IPS-18c (cell line): ENCODE data around the gene CYS1.
"Not testable (repeated sequence)": the region's sequence is repeated elsewhere in the genome, so short reads cannot be mapped to it uniquely, and the experiment has no call there.

Experiments
- H3K4me3 ChIP-seq: 2 replicates; pipeline ENCODE4 v1.7.0; 2013; ENCODE audit warnings: low read depth, mild to moderate bottlenecking, low read length, moderate library complexity; ENCODE audit not compliant: insufficient read depth
- H3K9me3 ChIP-seq: one replicate; pipeline ENCODE4 v1.6.1; 2013; ENCODE audit warnings: mild to moderate bottlenecking, low read length, moderate library complexity; ENCODE audit not compliant: control insufficient read depth, insufficient read depth

CYS1 gene

GRCh38 chr2:10097352-10098148, 17.3 kb upstream of the CYS1 start:
- no peaks in the 10 kb centered on the region for H3K9me3 ChIP-seq
- H3K4me3 ChIP-seq = no peak overlapping the region

DNA sequence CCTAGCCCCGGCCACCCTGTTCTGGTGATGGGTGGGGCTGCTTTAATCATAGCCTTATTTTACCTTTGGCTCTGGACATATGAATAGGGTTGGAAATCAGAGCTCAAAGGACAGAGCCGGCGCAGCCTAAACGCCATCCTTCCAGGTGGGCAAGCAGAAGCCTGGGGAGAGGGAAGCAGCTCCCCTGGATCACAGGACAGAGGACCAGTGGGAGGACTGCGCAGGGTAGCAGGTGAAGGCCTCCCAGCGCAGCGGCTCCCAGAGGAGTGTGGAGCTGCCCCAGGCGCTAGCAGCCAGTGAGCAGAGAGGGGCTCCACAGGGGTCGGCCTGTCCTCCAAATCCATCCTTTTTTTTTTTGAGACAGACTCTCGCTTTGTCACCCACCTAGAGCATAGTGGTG, 16.4 kb upstream of the CYS1 start:
- no peak overlapping the region for H3K4me3 ChIP-seq
- no peaks in the 10 kb centered on the region for H3K9me3 ChIP-seq

DNA sequence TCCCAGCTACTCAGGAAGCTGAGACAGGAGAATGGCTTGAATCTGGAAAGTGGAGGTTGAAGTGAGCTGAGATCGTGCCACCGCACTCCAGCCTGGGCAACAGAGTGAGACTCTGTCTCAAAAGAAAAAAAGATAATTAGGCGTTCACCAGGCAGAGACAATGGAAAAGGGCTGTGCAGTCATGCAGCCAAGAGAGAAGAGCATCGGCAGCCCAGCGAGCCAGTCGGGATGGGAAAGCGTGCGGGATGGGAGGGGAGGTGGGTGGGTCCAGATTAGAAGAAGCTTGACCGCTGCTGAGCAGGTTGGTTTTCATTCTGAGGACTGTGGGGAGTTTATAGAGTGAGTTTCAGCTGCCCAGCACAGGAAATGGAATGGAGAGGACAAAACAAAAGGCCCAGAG, 15.0 kb upstream of the CYS1 start:
- H3K4me3 ChIP-seq = no peak overlapping the region
- no peaks in the 10 kb centered on the region for H3K9me3 ChIP-seq

GRCh38 chr2:10094271-10094814, 14.1 kb upstream of the CYS1 start:
- H3K9me3 ChIP-seq = no peaks in the 10 kb centered on the region
- no peak overlapping the region for H3K4me3 ChIP-seq

- H3K9me3 ChIP-seq, H3K4me3 ChIP-seq: not testable (repeated sequence)
Measured at GRCh38 chr2:10091889-10092244, 11.7 kb upstream of the CYS1 start.

GRCh38 chr2:10091182-10091888, 11.1 kb upstream of the CYS1 start:
- no peak overlapping the region for H3K4me3 ChIP-seq
- H3K9me3 ChIP-seq = no peaks in the 10 kb centered on the region

- no peak overlapping the region for H3K4me3 ChIP-seq
Measured at GRCh38 chr2:10089565-10090190, 9.5 kb upstream of the CYS1 start.

DNA sequence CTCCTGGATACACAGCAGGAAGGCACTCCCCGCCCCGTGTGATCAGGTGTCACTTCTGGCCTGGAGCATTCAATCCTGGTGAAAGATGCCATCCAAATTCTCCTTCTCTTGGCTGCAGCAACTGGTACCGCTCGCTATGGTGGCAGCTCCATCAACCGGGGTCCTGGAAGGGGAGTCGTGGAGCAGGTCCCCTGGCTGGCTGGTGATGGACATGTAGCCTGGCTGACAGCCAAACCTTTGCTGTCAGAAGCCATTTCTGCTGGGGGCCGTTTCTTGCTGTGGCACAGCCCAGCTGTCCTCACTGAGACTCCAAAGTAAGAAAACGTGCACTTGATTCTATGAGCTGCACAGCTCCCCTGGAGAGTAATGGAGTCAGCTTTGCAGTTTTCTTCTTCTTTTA, 7.1 kb upstream of the CYS1 start:
- Histone ChIP-seq H3K9me3 (no peaks in the 10 kb centered on the region), H3K4me3 (no peak overlapping the region)

More at GRCh38 chr2:10089565-10090190, 9.5 kb upstream of the CYS1 start:
- H3K9me3 ChIP-seq = no peaks in the 10 kb centered on the region

- H3K4me3 ChIP-seq = no peak overlapping the region
- no peaks in the 10 kb centered on the region for H3K9me3 ChIP-seq
Measured at GRCh38 chr2:10086950-10087349, 6.7 kb upstream of the CYS1 start.

GRCh38 chr2:10085668-10086059, 5.5 kb upstream of the CYS1 start:
- Histone ChIP-seq H3K9me3 (no peaks in the 10 kb centered on the region), H3K4me3 (no peak overlapping the region)

GRCh38 chr2:10085043-10085667, 4.9 kb upstream of the CYS1 start:
- no peak overlapping the region for H3K4me3 ChIP-seq
- no peaks in the 10 kb centered on the region for H3K9me3 ChIP-seq

DNA sequence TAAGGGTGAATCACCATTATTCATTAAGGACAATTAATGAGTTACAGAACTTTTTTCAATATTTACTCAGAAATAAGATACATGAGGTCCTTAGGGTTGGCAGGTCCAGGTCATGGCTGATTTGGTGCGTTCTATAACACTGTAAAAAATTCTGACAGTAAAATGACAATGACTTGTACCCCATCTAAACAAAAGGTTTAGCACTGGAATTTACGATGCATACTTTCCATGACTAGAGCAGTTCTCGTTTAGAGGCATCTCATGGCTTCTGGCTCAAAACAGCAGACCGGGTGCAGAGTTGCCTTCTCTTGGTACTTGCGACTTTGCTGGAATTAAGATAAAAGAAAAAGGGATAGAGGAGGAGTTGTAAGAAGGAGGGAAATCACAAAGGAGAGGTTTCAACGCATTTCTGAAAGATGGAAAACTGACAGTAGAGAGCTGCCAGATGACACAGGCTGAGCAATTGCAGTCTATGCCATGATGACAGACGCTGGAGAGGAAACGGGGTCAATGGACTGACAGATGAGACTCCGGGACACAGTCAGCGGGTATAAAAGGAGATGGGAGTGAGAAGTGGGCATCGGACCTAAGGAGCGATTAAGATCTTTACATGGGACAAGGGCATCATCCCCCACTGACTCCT, 4.1 kb upstream of the CYS1 start:
- no peaks in the 10 kb centered on the region for H3K9me3 ChIP-seq
- H3K4me3 ChIP-seq = no peak overlapping the region

- Histone ChIP-seq H3K4me3 (no peak overlapping the region), H3K9me3 (no peaks in the 10 kb centered on the region)
Measured at GRCh38 chr2:10083692-10084211, 3.5 kb upstream of the CYS1 start.

DNA sequence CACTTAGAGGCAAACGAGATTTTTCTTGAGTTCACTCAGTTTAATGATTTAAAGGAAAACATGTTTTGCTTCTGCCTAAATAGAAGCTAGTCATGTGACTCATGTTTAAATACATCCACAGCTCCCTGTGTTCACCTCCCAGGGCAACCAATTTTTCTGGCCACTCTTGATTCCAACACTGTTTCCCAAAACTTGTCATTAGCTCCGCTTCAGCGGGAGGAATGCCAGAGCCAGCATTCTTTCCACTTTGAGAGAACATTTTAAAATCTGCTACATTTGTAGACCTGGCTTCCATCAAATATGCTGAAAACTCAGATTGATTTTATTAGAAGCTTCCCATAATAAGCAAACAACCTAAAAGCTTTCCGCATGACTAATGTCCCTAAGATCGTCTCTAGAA, 2.8 kb upstream of the CYS1 start:
- H3K4me3 ChIP-seq = no peak overlapping the region
- H3K9me3 ChIP-seq = no peaks in the 10 kb centered on the region

DNA sequence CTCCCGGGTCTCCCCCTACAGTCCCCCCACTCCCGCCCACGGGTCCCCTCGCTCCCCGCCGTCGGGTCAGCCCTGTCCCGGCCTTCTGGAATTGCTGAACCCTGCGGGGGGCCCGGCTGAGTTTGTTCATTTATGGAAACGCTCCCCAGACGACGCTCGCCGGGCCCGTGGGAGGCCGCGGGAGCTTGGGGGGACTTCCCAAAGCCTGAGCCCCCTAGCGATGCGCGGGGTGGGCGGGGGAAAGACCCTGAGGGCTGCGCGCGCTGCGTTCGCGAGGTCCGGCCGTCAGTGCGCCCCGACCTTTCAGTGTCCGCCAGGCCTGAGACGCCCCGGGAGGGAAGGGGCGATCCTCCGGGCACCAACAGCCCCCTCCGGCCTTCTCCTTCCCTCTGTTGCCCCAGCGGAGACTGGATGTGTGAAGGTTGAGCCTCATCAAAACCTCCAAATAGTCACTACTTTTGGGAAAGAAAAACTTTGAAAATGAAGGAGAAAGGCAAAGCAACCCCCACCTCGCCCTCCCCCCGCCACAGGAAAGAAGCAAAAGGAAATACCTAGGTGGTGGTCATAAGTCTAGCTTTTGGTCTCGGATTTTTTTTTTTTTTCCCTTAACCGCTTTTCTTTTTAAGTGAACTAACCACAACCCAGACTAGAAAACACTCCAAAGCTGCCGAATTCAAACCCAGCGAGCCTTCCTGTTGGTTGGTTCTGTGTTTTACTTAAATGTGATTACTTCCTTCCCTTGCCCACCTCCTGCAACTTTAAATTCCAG, 509 bp upstream of the CYS1 start:
- Histone ChIP-seq H3K4me3 (peak overlapping the region; percentile 55; the same call in 1 of the 2 replicates), H3K9me3 (no peaks in the 10 kb centered on the region)

DNA sequence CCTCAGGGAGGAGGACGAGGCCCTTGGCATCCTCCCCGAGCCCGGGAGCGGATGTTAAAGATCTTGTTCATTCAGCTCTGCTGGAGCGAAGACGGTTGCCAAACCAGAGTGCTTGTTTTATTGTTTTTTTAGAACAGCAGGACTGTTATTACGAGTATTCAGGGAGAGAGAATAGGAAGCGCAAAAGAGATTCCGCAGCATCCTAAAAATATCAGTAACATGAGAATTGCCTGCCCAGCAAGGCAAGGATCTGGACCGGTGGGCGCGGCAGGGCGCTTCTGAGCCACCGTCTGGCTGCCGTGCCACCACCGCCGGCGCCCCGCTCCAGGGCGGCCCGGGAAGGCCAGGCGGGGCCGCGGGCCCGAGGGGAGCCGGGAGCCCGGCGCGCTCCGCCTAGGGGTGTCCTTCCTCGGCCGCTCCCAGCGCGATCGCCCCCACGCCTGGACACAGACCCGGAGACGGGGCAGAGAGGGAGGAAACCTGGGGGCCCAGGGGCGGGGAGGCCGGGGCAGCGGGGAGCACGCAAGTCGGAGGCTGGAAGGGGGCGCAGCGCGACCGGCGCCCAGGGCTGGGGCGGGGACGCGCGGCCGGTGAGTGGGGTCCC, 843 bp downstream of the CYS1 start:
- Histone ChIP-seq H3K4me3 (peak overlapping the region; percentile 52), H3K9me3 (no peaks in the 10 kb centered on the region)
